ENCODE data around the gene CRIP3. TPM values are rescaled to one million over a fixed set of nuclear protein-coding genes. Genes with fewer than 3 reads are reported as not detected.

The CRIP3 gene
- total RNA-seq, 1 experiment from 2014 or later, result 16.9 TPM

GRCh38 chr6:43261198-43261597 lies 47.4 kb downstream of the CRIP3 start:
- Histone ChIP-seq H4K20me1 (ENCODE audit: control insufficient read depth, insufficient read depth, insufficient read length) (no peaks in the 10 kb centered on the region), H2AFZ (ENCODE audit: low read length) (no peak overlapping the region), H3K27ac (ENCODE audit: insufficient read length, low read depth, low read length) (no peak overlapping the region), H2BK20ac (ENCODE audit: low read depth, low read length, poor library complexity, severe bottlenecking) (no peak overlapping the region), H3K79me1 (ENCODE audit: insufficient read depth, low read depth, low read length, poor library complexity, severe bottlenecking) (no peaks in the 10 kb centered on the region), H2BK120ac (ENCODE audit: low read depth, low read length, poor library complexity, severe bottlenecking) (no peak overlapping the region), H3K4me1 (ENCODE audit: insufficient read depth, low read length) (no peaks in the 10 kb centered on the region), H3K18ac (ENCODE audit: insufficient read length, low read depth, low read length) (no peak overlapping the region), H3K23ac (ENCODE audit: insufficient read length, low read depth, low read length) (no peak overlapping the region), H2BK5ac (ENCODE audit: insufficient read length, low read length) (no peak overlapping the region), H2BK15ac (ENCODE audit: low read depth, low read length) (no peak overlapping the region), H3K4me2 (ENCODE audit: insufficient read depth, insufficient read length, low read length) (no peak overlapping the region), H2AK5ac (ENCODE audit: insufficient read length, low read length) (no peak overlapping the region), H3K79me2 (ENCODE audit: insufficient read depth, low read length) (no peaks in the 10 kb centered on the region), H3K56ac (ENCODE audit: insufficient read length, low read depth, low read length) (no peak overlapping the region), H4K5ac (ENCODE audit: insufficient read length, low read depth, low read length) (no peak overlapping the region), H4K8ac (replicated peaks; ENCODE audit: insufficient read length, low read depth, low read length) (no peak overlapping the region), H3K27me3 (ENCODE audit: insufficient read depth, low read length) (no peaks in the 10 kb centered on the region), H3T11ph (ENCODE audit: low read length) (no peak overlapping the region), H3K9ac (ENCODE audit: extremely low read depth, insufficient read length, low read length) (no peak overlapping the region), H4K91ac (ENCODE audit: insufficient read length, low read depth, low read length) (no peak overlapping the region), H3K4ac (ENCODE audit: low read depth, low read length) (no peak overlapping the region), H3K14ac (ENCODE audit: insufficient read depth, low read length) (no peak overlapping the region), H2BK12ac (ENCODE audit: insufficient read length, low read depth, low read length) (no peak overlapping the region), H3K9me3 (ENCODE audit: control insufficient read depth, low read depth, low read length) (no peaks in the 10 kb centered on the region), H3K23me2 (ENCODE audit: insufficient read length, low read depth, low read length, poor library complexity, severe bottlenecking) (no peaks in the 10 kb centered on the region)
- no peak overlapping the region for H3K27ac Mint-ChIP-seq
- H3K27me3 Mint-ChIP-seq (ENCODE audit: low read depth), result peaks cover 1% of the 10 kb centered on the region; the same call in 1 of the 2 replicates
- TF ChIP-seq CTCF (conservative IDR thresholded peaks at IDR 0.05), result no peak
- H3K36me3 Mint-ChIP-seq (ENCODE audit: insufficient read depth in 1 of 3, low read depth in 3 of 3), result no peaks in the 10 kb centered on the region; a peak in 1 of 7 replicates
- no peaks in the 10 kb centered on the region; a peak in 1 of 5 replicates for H3K9me3 Mint-ChIP-seq
- WGBS (ENCODE audit: extremely low coverage, insufficient read length, low lambda C conversion rate), result no CpG with 5 or more reads among the region's 5 CpGs
- H3K4me1 Mint-ChIP-seq, result peaks cover 10 to 16% of the 10 kb centered on the region in 2 experiments
- no peak overlapping the region for H3K4me3 Mint-ChIP-seq
- no peak for DNase-seq

All from H9 (cell line).